ENCODE results near the gene ADD2. TPM values are rescaled to one million over a fixed set of nuclear protein-coding genes. Genes with fewer than 3 reads are reported as not detected.
A peak's percentile ranks its signal among the peaks of the same experiment; 100 is the strongest.

ADD2 gene
- total RNA-seq, 2 experiments from 2014 or later = 4.4 to 6.4 TPM

- intact Hi-C loops (cut with DNase I, micrococcal nuclease) = no loop called here
- no peak overlapping the region for H3K4me3 Mint-ChIP-seq
Observed at GRCh38 chr2:70795164-70795995, 27.4 kb upstream of the ADD2 start.

GRCh38 chr2:70793450-70793849, 25.4 kb upstream of the ADD2 start:
- Mint-ChIP-seq H3K27me3 (peaks cover 58% of the 10 kb centered on the region), H3K36me3 (ENCODE audit: low read depth) (no peaks in the 10 kb centered on the region), H3K9me3 (no peaks in the 10 kb centered on the region), H3K4me3 (no peak overlapping the region), H3K4me1 (ENCODE audit: low read depth) (peaks cover 6% of the 10 kb centered on the region), H3K27ac (no peak overlapping the region)
- no peak for TF ChIP-seq CTCF (IDR thresholded peaks at IDR 0.05)
- Histone ChIP-seq H3K4me3 (ENCODE audit: low read length) (no peak overlapping the region), H3K27me3 (ENCODE audit: control insufficient read depth in 1 of 2, insufficient read depth in 2 of 2, low read length in 2 of 2) (peaks cover 26 to 32% of the 10 kb centered on the region in 2 experiments), H3K9me3 (ENCODE audit: control insufficient read depth in 1 of 2, insufficient read depth in 1 of 2, low read length in 2 of 2) (peaks cover 0 to 5% of the 10 kb centered on the region in 2 experiments), H3K27ac (ENCODE audit: low read depth in 1 of 2, low read length in 2 of 2) (no peak overlapping the region), H3K36me3 (ENCODE audit: insufficient read depth, low read length) (no peaks in the 10 kb centered on the region), H3K4me1 (ENCODE audit: insufficient read depth, low read length) (peaks cover 11% of the 10 kb centered on the region)
- CTCF ChIA-PET = no interaction called here
- DNase-seq = peak in 2 of 14 experiments; percentile 32 to 43
- no peak for ATAC-seq (ENCODE audit: poor library complexity)
- intact Hi-C loops (cut with DNase I, micrococcal nuclease) = loop anchor here in 1 of 2 experiments (5.0 kb wide), 1 partner anchor 69 kb away; no protein-coding TSS in a partner anchor
- POLR2A ChIA-PET = no interaction called here

More at GRCh38 chr2:70795164-70795995, 27.4 kb upstream of the ADD2 start:
- no peak for TF ChIP-seq CTCF (IDR thresholded peaks at IDR 0.05)
- no peak for DNase-seq
- peaks cover under 1% of the 10 kb centered on the region for H3K4me1 ChIP-seq (ENCODE audit: insufficient read depth, low read length)
- no peak overlapping the region for H3K27ac Mint-ChIP-seq
- H3K27me3 ChIP-seq (ENCODE audit: control insufficient read depth in 1 of 2, insufficient read depth in 2 of 2, low read length in 2 of 2) = peaks cover 14 to 15% of the 10 kb centered on the region in 2 experiments
- H3K36me3 ChIP-seq (ENCODE audit: insufficient read depth, low read length) = no peaks in the 10 kb centered on the region
- H3K4me3 ChIP-seq (ENCODE audit: low read length) = no peak overlapping the region
- POLR2A ChIA-PET = no interaction called here
- CTCF ChIA-PET = no interaction called here
- no peaks in the 10 kb centered on the region for H3K36me3 Mint-ChIP-seq (ENCODE audit: low read depth)
- H3K9me3 ChIP-seq (ENCODE audit: control insufficient read depth in 1 of 2, insufficient read depth in 1 of 2, low read length in 2 of 2) = peaks cover 0 to 3% of the 10 kb centered on the region in 2 experiments
- no peaks in the 10 kb centered on the region for H3K9me3 Mint-ChIP-seq
- H3K27ac ChIP-seq (ENCODE audit: low read depth in 1 of 2, low read length in 2 of 2) = no peak overlapping the region
- peaks cover 58% of the 10 kb centered on the region for H3K27me3 Mint-ChIP-seq
- H3K4me1 Mint-ChIP-seq (ENCODE audit: low read depth) = no peaks in the 10 kb centered on the region
- no peak for ATAC-seq (ENCODE audit: poor library complexity)

GRCh38 chr2:70790136-70790828, 22.3 kb upstream of the ADD2 start, which contains the start of gene FIGLA:
FIGLA (minus strand) TSS chr2:70790643; CDS start chr2:70790638, 5 bp downstream.
- POLR2A ChIA-PET = no interaction called here
- TF ChIP-seq CTCF (IDR thresholded peaks at IDR 0.05) = no peak
- Histone ChIP-seq H3K9me3 (ENCODE audit: control insufficient read depth in 1 of 2, insufficient read depth in 1 of 2, low read length in 2 of 2) (peaks cover 0 to 5% of the 10 kb centered on the region in 2 experiments), H3K4me1 (ENCODE audit: insufficient read depth, low read length) (peaks cover 11% of the 10 kb centered on the region), H3K36me3 (ENCODE audit: insufficient read depth, low read length) (no peaks in the 10 kb centered on the region), H3K4me3 (ENCODE audit: low read length) (peak within 1 kb of the TSS; percentile 38), H3K27ac (ENCODE audit: low read depth in 1 of 2, low read length in 2 of 2) (no peak within 1 kb of the TSS), H3K27me3 (ENCODE audit: control insufficient read depth in 1 of 2, insufficient read depth in 2 of 2, low read length in 2 of 2) (peaks cover 31 to 53% of the 10 kb centered on the region in 2 experiments)
- no peaks in the 10 kb centered on the region for H3K36me3 Mint-ChIP-seq (ENCODE audit: low read depth)
- intact Hi-C loops (cut with DNase I, micrococcal nuclease) = loop anchor here in 1 of 2 experiments (2.0 to 5.0 kb wide), 2 partner anchors 72 to 131 kb away; no protein-coding TSS in a partner anchor
- DNase-seq (peak in 2 of 14 experiments; percentile 13 to 16), ATAC-seq (ENCODE audit: poor library complexity) (no peak)
- H3K27ac Mint-ChIP-seq = no peak within 1 kb of the TSS
- peak within 1 kb of the TSS; percentile 81 for H3K4me3 Mint-ChIP-seq
- H3K4me1 Mint-ChIP-seq (ENCODE audit: low read depth) = peaks cover 10% of the 10 kb centered on the region
- CTCF ChIA-PET = interaction anchor here (2.2 kb wide), 1 partner anchor 81 kb away, joined by 5 read pairs; no protein-coding TSS in a partner anchor
- H3K9me3 Mint-ChIP-seq = no peaks in the 10 kb centered on the region
- H3K27me3 Mint-ChIP-seq = peaks cover 73% of the 10 kb centered on the region

Measured in CD4-positive, alpha-beta T cell (primary cell).